ENCODE data around the gene MRGPRX4. TPM values are rescaled to one million over a fixed set of nuclear protein-coding genes. Genes with fewer than 3 reads are reported as not detected.
"Not testable (repeated sequence)": the region's sequence is repeated elsewhere in the genome, so short reads cannot be mapped to it uniquely, and the experiment has no call there.

The MRGPRX4 gene
- not detected for total RNA-seq
- long read RNA-seq = 0 reads

GRCh38 chr11:18172666-18173065 is at the start of gene MRGPRX4:
Gene MRGPRX4 (plus strand): TSS chr11:18172837. CDS start chr11:18173257, 420 bp downstream.
- ATAC-seq = no peak
- intact Hi-C loops (cut with micrococcal nuclease) = no loop called here

DNA sequence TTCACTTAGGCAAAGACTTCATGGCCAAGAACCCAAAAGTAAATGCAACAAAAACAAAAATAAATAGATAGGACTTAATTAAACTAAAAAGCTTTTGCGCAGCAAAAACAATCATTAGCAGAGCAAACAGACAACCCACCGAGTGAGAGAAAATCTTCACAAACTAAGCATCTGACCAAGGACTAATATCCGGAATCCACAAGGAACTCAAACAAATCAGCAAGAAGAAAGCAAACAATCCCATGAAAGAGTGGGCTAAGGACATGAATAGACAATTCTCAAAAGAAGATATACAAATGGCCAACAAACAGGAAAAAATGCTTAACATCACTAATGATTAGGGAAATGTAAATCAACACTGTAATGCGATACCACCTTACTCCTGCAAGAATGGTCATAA is 41.5 kb upstream of the MRGPRX4 start:
- DNase-seq; intact Hi-C loops (cut with micrococcal nuclease); ATAC-seq: not testable (repeated sequence)

More at GRCh38 chr11:18172666-18173065, at the start of gene MRGPRX4:
- DNase-seq = no peak

- no peak for DNase-seq
- intact Hi-C loops (cut with micrococcal nuclease) = no loop called here
- ATAC-seq = no peak
Measured at GRCh38 chr11:18132341-18132740, 40.3 kb upstream of the MRGPRX4 start, which contains the start of gene MRGPRX3. Gene MRGPRX3 (plus strand): TSS chr11:18132571. CDS start chr11:18137203, 4,632 bp downstream.

GRCh38 chr11:18135308-18135707 is 37.3 kb upstream of the MRGPRX4 start:
- ATAC-seq (no peak), DNase-seq (no peak)
- intact Hi-C loops (cut with micrococcal nuclease) = no loop called here

GRCh38 chr11:18137186-18137800 is 35.3 kb upstream of the MRGPRX4 start:
- DNase-seq = no peak
- intact Hi-C loops (cut with micrococcal nuclease) = no loop called here
- no peak for ATAC-seq

DNA sequence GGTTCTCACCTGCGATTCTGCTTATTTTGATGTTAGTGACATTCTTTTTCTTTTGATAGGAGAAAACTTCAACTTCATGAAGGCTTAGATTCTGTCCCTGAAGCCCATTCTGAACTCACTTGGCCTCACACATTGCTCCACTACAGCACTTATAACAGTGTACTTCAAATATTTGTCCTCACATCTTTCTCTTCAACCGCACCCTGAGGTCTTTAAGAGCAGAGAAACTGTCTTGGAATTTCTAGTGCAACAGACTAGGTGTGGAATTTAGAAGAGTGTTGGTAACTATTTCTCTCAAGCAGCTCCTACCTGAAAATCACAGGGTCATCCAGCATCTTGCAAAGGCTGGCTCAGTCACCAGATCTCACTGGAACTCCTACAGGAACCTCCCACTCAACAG is 32.5 kb upstream of the MRGPRX4 start:
- ATAC-seq (no peak), DNase-seq (no peak)
- intact Hi-C loops (cut with micrococcal nuclease) = no loop called here

DNA sequence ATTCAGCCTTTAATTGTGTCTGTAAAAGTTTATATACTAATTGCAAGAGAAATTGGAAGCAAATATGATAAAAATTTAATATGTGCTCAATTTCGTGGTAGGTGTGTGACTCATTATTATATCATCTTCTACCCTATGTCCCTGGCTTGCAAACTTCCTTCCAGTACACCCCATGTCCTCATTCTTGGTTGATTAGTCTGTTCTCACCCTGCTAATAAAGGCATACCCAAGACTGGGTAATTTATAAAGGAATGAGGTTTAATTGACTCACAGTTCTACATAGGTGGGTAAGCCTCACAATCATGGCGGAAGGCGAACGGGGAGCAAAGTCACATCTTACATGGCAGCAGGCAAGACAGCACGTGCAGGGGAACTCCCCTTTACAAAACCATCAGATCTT is 28.4 kb upstream of the MRGPRX4 start:
- ATAC-seq = no peak
- no peak for DNase-seq
- intact Hi-C loops (cut with micrococcal nuclease) = no loop called here

DNA sequence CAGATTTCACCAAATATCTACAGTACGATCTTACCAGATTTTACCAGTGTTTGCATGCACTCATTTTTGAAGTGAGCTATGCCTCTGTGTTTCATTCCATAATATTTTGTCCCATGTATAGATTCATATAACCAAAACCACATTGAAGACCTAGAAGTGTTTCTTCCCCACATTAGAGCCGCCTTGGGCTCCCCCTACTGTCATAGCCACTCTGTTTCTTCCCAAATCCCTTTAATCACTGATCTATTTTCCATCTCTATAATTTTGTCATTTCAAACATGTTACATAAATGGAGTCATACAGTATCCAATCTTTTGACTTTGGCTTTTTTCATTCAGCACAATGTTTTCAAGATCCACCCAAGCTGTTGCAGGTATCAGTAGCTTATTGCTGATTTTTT is 27.6 kb upstream of the MRGPRX4 start:
- intact Hi-C loops (cut with micrococcal nuclease) = no loop called here
- ATAC-seq (no peak), DNase-seq (no peak)

GRCh38 chr11:18145837-18146236 is 26.8 kb upstream of the MRGPRX4 start:
- DNase-seq (no peak), ATAC-seq (no peak)
- intact Hi-C loops (cut with micrococcal nuclease) = no loop called here

DNA sequence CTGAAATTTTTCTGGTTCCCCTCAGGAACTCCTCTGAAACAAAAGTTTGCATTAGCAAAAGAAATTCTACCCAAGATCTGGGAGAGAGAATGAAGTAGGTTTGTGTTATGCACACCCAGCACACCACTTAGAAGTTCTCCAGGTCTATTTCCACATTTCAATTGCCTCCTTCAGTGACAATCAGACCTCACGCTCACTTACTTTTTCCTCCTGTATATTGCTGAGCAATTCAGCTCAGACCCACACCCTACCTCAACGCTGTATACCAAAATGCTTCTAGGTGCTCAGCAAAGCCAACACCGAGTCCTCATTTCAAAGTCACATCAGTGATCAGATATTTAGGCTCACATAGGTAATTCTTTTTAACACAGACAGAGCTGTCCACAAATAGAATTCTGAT is 21.1 kb upstream of the MRGPRX4 start:
- ATAC-seq (no peak), DNase-seq (no peak)
- intact Hi-C loops (cut with micrococcal nuclease) = no loop called here

DNA sequence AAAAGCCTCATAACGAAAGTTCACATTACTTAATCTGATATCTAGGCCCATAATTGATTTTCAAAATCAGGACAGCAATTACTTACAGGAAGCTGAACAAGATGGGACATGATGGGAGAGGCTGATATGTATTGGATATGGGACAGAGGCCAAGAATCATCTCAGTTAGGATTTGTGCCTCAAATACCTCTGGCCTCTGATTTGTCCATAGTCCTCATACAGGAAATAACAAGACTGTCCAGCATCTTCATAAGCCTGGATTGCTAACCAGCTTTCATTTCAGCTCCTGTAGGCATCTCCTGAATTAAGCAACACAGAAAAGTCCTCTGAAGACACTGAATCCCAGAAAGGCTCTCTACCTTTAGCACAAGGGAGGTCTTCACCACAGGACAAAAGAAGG is 4.3 kb upstream of the MRGPRX4 start:
- intact Hi-C loops (cut with micrococcal nuclease) = no loop called here
- DNase-seq = no peak
- no peak for ATAC-seq

- no peak for ATAC-seq
- intact Hi-C loops (cut with micrococcal nuclease) = no loop called here
- no peak for DNase-seq
Measured at GRCh38 chr11:18171377-18172000, 1.1 kb upstream of the MRGPRX4 start.

- no peak for ATAC-seq
- DNase-seq = no peak
- intact Hi-C loops (cut with micrococcal nuclease) = no loop called here
Measured at GRCh38 chr11:18173225-18173866, 709 bp downstream of the MRGPRX4 start.

- no peak for ATAC-seq
- intact Hi-C loops (cut with micrococcal nuclease) = no loop called here
- DNase-seq = no peak
Measured at GRCh38 chr11:18188796-18189195, 16.2 kb downstream of the MRGPRX4 start.

GRCh38 chr11:18189476-18190245 is 17.0 kb downstream of the MRGPRX4 start:
- ATAC-seq; DNase-seq; intact Hi-C loops (cut with micrococcal nuclease): not testable (repeated sequence)

GRCh38 chr11:18191376-18191775 is 18.7 kb downstream of the MRGPRX4 start:
- DNase-seq (no peak), ATAC-seq (no peak)
- intact Hi-C loops (cut with micrococcal nuclease) = no loop called here

DNA sequence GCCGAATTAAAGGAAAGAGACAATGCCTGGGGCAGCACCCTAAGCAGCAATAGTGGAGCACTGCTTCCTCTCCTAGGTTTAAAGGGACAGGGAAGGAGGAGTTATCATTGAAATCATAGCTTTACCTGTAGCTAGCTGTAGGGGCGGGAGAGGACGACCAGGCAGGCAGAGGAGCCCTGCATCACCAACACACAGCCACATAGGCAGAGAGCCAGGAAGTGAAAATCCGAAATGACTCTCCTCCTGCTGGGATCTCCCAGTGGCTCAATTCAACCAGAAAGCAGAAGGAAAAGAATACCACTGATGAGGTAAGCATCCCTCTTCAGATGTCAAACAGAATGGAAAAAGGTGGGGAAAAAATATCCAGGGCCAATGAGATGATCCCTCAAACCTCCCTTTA is 20.4 kb downstream of the MRGPRX4 start:
- ATAC-seq (no peak), DNase-seq (no peak)
- intact Hi-C loops (cut with micrococcal nuclease) = no loop called here

DNA sequence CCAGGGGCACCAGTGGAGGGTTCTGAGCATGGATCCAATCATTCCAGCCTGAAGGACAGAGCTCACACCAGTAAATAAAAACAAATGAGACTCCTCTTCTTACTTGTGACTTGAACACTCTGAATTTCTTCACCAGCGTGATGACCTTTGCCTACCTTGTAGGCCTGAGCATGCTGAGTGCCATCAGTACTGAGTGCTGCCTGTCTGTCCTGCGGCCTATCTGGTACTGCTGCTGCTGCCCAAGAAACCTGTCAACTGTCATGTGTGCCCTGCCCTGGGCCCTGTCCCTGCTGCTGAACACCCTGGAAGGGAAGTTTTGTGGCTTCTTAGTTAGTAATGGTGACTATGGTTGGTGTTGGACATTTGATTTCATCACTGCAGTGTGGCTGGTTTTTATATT is 23.9 kb downstream of the MRGPRX4 start:
- no peak for DNase-seq
- intact Hi-C loops (cut with micrococcal nuclease) = no loop called here
- no peak for ATAC-seq

DNA sequence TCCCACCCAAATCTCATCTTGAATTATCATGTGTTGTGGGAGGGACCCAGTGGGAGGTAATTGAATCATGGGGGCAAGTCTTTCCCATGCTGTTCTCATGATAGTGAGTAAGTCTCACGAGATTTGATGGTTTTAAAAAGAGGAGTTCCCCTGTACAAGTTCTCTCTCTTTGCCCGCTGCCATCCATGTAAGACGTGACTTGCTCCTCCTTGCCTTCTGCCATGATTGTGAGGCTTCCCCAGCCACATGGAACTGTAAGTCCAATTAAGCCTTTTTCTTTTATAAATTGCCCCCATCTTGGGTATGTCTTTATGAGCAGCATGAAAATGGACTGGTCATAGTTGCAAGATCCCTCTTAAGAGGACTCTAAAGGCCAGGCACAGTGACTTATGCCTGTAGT is 25.1 kb downstream of the MRGPRX4 start:
- DNase-seq; ATAC-seq; intact Hi-C loops (cut with micrococcal nuclease): not testable (repeated sequence)

- intact Hi-C loops (cut with micrococcal nuclease) = no loop called here
- ATAC-seq (no peak), DNase-seq (no peak)
Measured at GRCh38 chr11:18203723-18204122, 31.1 kb downstream of the MRGPRX4 start.
